Spinal cord (tissue), 10 donors: ENCODE data around the gene RINL. TPM values are rescaled to one million over a fixed set of nuclear protein-coding genes. Genes with fewer than 3 reads are reported as not detected.

Experiments
- DNase-seq, 6 donors: peaks; one replicate each; pipeline versions ENCODE4 v3.0.0 to v3.0.0-alpha.2; 2013 to 2015; ENCODE audit warnings: low spot score in 6 of 6, low read depth in 4 of 6
- H3K27ac ChIP-seq: one replicate; pipeline ENCODE4 v1.5.1; 2013; ENCODE audit warnings: low read depth, low read length, control low read depth
- H3K27me3 ChIP-seq: one replicate; pipeline ENCODE4 v1.6.1; 2013; ENCODE audit warnings: low read length; ENCODE audit not compliant: control insufficient read depth, insufficient read depth
- H3K36me3 ChIP-seq: one replicate; pipeline ENCODE4 v1.6.1; 2013; ENCODE audit warnings: low read length; ENCODE audit not compliant: control insufficient read depth, insufficient read depth
- H3K4me1 ChIP-seq: one replicate; pipeline ENCODE4 v1.6.1; 2013; ENCODE audit warnings: low read length; ENCODE audit not compliant: control insufficient read depth, insufficient read depth
- H3K4me3 ChIP-seq: one replicate; pipeline ENCODE4 v1.5.1; 2013; ENCODE audit warnings: low read depth, low read length, control low read depth
- H3K9me3 ChIP-seq: one replicate; pipeline ENCODE4 v1.6.1; 2013; ENCODE audit warnings: low read length; ENCODE audit not compliant: control insufficient read depth, insufficient read depth
- WGBS: methylation state at CpG from one replicate; pipeline ENCODE4 v1.1.5; 2013; ENCODE audit warnings: missing lambda C conversion rate; ENCODE audit not compliant: insufficient coverage; 5-methylcytosine and 5-hydroxymethylcytosine counted together
- long read RNA-seq, 4 donors: transcript quantifications; one replicate each; lab custom pipeline, GENCODE V29; 2026
- polyA plus RNA-seq, 2 donors: library from polyadenylated mRNA; unstranded; fragments of 120-200 nt; gene quantifications; one replicate each; pipeline ENCODE4 v1.2.1, GENCODE V29; 2013; ENCODE audit not compliant: insufficient read length in 2 of 2
- total RNA-seq, 2 donors: library from RNA; depleted of rRNA in 1 of 2; stranded (reverse); fragments of 120-200 nt in 1 of 2; fragments of >200 nt in 1 of 2; gene quantifications; one replicate each; pipeline versions ENCODE4 v1.2.3 to v1.2.4, GENCODE V29; 2013 to 2014
- donor health status: healthy.

RINL gene
- total RNA-seq (10 to 100 TPM in 1 of 2 donors, 1 to 10 TPM in 1; 8.7 to 11.7 TPM), polyA plus RNA-seq (10 to 100 TPM; 22.5 to 28.2 TPM)
- long read RNA-seq, donor 1, partial matches to known transcripts, result 6 of 9 reads
- long read RNA-seq, donor 1, other reads (novel, unspliced or antisense), result 0 of 9 reads
- long read RNA-seq, donor 2, partial matches to known transcripts, result 0 of 2 reads
- long read RNA-seq, donor 2, other reads (novel, unspliced or antisense), result 0 of 2 reads
- long read RNA-seq, donor 3, partial matches to known transcripts, result 0 of 3 reads
- long read RNA-seq, donor 3, other reads (novel, unspliced or antisense), result 0 of 3 reads
- long read RNA-seq, donor 4, partial matches to known transcripts, result 0 of 2 reads
- long read RNA-seq, donor 4, other reads (novel, unspliced or antisense), result 0 of 2 reads

- no peak within 1 kb of the TSS for H3K4me3 ChIP-seq
- H3K36me3 ChIP-seq, result peaks cover 53% of the 10 kb centered on the region
- no peaks in the 10 kb centered on the region for H3K9me3 ChIP-seq
- DNase-seq, result no peak
- no peak within 1 kb of the TSS for H3K27ac ChIP-seq
- H3K27me3 ChIP-seq, result no peaks in the 10 kb centered on the region
- WGBS, result 41% methylated on average over 8 of the region's 11 CpGs
- H3K4me1 ChIP-seq, result peaks cover 17% of the 10 kb centered on the region
Measured at GRCh38 chr19:38877781-38878574, at the start of gene RINL. Gene RINL, minus strand, starts transcription at chr19:38878275. Its CDS starts 1,533 bp downstream, at chr19:38876742.

GRCh38 chr19:38924388-38924787 lies 46.3 kb upstream of the RINL start:
- H3K27me3 ChIP-seq, result no peaks in the 10 kb centered on the region
- H3K9me3 ChIP-seq, result no peaks in the 10 kb centered on the region
- no peak overlapping the region for H3K27ac ChIP-seq
- 95% methylated on average over 7 of the region's 7 CpGs for WGBS
- no peak for DNase-seq
- peaks cover 5% of the 10 kb centered on the region for H3K4me1 ChIP-seq
- H3K36me3 ChIP-seq, result peaks cover 69% of the 10 kb centered on the region
- no peak overlapping the region for H3K4me3 ChIP-seq

- Histone ChIP-seq H3K4me1 (peaks cover 5% of the 10 kb centered on the region), H3K9me3 (no peaks in the 10 kb centered on the region), H3K4me3 (no peak overlapping the region), H3K36me3 (peaks cover 77% of the 10 kb centered on the region), H3K27ac (no peak overlapping the region), H3K27me3 (no peaks in the 10 kb centered on the region)
- 89% methylated on average over 3 of the region's 5 CpGs for whole genome bisulfite sequencing
- no peak for DNase-seq
Measured at GRCh38 chr19:38922482-38922881, 44.4 kb upstream of the RINL start.

GRCh38 chr19:38921420-38922274 lies 43.6 kb upstream of the RINL start:
- no peaks in the 10 kb centered on the region for H3K27me3 ChIP-seq
- H3K4me1 ChIP-seq, result peaks cover 5% of the 10 kb centered on the region
- no peaks in the 10 kb centered on the region for H3K9me3 ChIP-seq
- H3K27ac ChIP-seq, result no peak overlapping the region
- peaks cover 73% of the 10 kb centered on the region for H3K36me3 ChIP-seq
- no peak for DNase-seq
- WGBS, result 93% methylated on average over 17 of the region's 20 CpGs
- H3K4me3 ChIP-seq, result no peak overlapping the region

- H3K27ac ChIP-seq, result no peak overlapping the region
- WGBS, result 78% methylated on average over 8 of the region's 14 CpGs
- H3K9me3 ChIP-seq, result no peaks in the 10 kb centered on the region
- no peaks in the 10 kb centered on the region for H3K27me3 ChIP-seq
- peaks cover 72% of the 10 kb centered on the region for H3K36me3 ChIP-seq
- peaks cover 5% of the 10 kb centered on the region for H3K4me1 ChIP-seq
- no peak overlapping the region for H3K4me3 ChIP-seq
- DNase-seq, result no peak
Measured at GRCh38 chr19:38920602-38921419, 42.7 kb upstream of the RINL start.

- DNase-seq, result peak in 1 of 6 donors; percentile 9
- H3K9me3 ChIP-seq, result no peaks in the 10 kb centered on the region
- WGBS, result 75% methylated on average over 19 of the region's 21 CpGs
- H3K27me3 ChIP-seq, result no peaks in the 10 kb centered on the region
- H3K36me3 ChIP-seq, result peaks cover 72% of the 10 kb centered on the region
- no peak overlapping the region for H3K27ac ChIP-seq
- peaks cover 5% of the 10 kb centered on the region for H3K4me1 ChIP-seq
- H3K4me3 ChIP-seq, result no peak overlapping the region
Measured at GRCh38 chr19:38919837-38920601, 41.9 kb upstream of the RINL start.

GRCh38 chr19:38918526-38918925 lies 40.5 kb upstream of the RINL start:
- no peak overlapping the region for H3K27ac ChIP-seq

GRCh38 chr19:38917921-38918491 lies 39.9 kb upstream of the RINL start:
- DNase-seq, result no peak
- WGBS, result 90% methylated on average over 8 of the region's 13 CpGs
- Histone ChIP-seq H3K4me3 (no peak overlapping the region), H3K9me3 (no peaks in the 10 kb centered on the region), H3K27me3 (no peaks in the 10 kb centered on the region), H3K4me1 (peaks cover 5% of the 10 kb centered on the region), H3K36me3 (peaks cover 59% of the 10 kb centered on the region), H3K27ac (no peak overlapping the region)

More at GRCh38 chr19:38918526-38918925, 40.5 kb upstream of the RINL start:
- Histone ChIP-seq H3K27me3 (no peaks in the 10 kb centered on the region), H3K36me3 (peaks cover 61% of the 10 kb centered on the region), H3K9me3 (no peaks in the 10 kb centered on the region), H3K4me1 (peaks cover 5% of the 10 kb centered on the region), H3K4me3 (no peak overlapping the region)
- WGBS, result 94% methylated on average over 10 of the region's 10 CpGs
- no peak for DNase-seq
